ENCODE data around the gene LSM7.

Gene LSM7

DNA sequence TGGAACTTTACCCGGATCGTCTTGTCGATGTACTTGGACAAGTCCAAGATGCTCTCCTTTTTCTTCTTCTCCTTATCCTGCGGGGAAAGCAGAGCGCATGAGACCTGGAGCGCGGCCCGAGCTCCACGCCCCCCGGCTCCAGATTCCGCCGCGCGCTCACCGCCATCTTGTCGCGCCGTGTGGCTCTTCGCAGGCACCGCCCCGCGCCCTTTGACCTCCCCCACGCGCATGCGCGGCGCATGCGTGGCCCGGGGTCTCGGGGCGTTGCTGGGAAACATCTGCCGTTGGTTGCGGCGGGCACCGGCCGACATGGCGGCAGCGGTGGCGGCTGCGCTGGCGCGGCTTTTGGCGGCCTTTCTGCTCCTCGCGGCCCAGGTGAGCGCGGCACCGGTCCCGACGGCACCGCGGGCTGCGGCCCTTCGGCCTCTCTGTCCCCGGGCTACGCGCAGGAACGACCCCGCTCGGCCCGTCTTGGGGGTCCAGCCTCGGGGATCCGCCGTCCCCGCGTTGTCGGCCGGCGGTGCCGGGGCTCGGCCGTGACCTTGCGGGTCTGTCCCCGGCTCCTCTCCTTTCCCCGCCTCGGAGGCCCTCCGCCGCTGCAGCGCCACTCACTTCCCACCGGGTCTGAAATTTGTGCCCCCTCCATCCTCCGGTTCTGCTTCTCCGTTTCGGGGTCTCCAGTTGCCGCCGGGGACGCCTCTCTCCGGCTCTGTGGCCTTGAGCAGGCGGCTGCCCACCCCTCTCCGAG, at the start of gene LSM7, which contains the start of gene SPPL2B:
LSM7 (minus strand) TSS at position 186 of the 748 bp plus-strand sequence; CDS start at position 166, 20 bp downstream.
SPPL2B (plus strand) TSS at position 284 of the 748 bp plus-strand sequence; CDS start at position 310, 26 bp downstream.
- peak; percentile 71 to 72 for DNase-seq (ENCODE audit: low read depth in 2 of 2)

DNA sequence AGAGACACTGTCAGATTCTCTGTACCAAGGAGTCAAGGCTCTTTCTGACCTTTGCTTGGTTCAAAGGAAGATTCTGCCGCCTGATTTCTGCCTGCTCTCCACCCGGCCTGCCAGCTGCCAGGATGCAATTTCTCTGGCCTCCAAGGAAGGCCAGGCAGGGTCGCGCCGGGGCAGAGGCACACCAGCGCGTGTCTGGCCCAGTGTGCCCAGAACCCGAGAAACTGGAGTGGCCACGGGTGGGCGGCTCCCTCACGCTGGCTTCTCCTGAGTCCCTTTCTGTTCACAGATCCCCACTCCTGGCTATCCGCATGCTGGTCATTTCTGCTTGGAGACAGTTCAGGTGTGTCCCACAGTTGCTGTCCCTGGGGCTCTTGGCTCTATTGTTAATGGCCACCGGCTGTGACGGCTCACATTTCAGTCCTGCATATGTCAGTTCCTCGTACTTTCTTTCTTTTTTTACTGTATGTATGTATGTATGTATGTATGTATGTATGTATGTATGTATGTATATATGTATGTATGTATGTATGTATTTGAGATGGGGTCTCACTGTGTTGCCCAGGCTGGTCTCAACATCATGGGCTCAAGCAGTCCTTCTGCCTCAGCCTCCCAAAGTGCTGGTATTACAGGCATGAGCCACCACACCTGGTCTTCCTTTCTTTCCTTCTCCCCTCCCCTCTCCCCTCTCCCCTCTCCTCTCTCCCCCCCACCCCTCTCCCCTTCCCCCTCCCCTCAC, 48.6 kb upstream of the LSM7 start:
- DNase-seq (ENCODE audit: low read depth in 2 of 2): no peak

DNA sequence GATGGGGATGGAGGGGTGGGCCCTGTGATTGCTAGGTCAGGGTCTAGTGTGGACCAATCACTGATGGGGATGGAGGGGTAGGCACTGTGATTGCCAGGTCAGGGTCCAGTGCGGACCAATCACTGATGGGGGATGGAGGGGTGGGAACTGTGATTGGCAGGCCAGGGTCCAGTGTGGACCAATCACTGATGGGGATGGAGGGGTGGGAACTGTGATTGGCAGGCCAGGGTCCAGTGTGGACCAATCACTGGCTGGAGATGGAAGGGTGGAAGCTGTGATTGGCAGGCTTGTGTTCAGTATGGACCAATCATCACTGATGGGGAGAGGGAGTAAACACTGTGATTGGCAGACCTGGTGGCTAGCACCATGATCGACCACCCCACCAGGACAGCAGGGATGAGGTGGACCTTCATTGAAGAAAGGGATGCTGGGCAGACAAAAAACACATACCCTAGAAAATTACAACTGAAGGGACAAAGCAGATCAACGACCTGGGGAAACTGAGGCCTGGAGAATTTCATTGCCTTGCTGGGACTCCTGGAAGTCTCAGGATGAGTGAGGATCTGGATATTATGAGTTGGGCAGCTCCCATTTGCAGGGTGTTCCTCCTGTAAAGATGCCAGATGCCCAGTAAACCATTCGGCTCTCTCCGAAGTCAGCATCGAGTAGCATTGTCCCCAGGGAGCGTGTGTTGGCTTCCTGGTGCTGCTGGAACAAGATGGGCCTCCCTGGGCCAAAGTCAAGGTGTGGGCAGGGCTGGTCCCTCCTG, 47.2 kb upstream of the LSM7 start:
- DNase-seq (ENCODE audit: low read depth in 2 of 2): no peak

DNA sequence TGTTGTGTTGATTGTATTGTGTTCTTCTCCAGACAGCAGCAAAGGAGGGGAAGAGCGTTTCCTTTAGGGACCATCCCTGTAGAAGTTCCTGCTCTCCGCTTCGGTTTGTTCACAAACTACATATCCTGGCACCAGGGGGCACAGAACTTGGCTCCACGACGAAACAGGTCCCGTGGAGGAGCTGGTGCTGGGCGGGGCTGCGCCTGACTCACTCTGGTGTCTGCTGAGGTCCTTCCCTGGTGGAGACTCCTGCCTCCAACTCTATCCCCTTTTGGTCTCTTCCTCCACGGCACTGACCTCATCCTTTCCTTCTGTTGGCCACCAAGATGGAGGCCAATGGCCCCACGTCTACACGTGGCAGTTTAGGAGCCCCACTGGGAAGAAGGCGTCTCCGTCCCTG, 46.4 kb upstream of the LSM7 start:
- DNase-seq (ENCODE audit: low read depth in 2 of 2): no peak

DNA sequence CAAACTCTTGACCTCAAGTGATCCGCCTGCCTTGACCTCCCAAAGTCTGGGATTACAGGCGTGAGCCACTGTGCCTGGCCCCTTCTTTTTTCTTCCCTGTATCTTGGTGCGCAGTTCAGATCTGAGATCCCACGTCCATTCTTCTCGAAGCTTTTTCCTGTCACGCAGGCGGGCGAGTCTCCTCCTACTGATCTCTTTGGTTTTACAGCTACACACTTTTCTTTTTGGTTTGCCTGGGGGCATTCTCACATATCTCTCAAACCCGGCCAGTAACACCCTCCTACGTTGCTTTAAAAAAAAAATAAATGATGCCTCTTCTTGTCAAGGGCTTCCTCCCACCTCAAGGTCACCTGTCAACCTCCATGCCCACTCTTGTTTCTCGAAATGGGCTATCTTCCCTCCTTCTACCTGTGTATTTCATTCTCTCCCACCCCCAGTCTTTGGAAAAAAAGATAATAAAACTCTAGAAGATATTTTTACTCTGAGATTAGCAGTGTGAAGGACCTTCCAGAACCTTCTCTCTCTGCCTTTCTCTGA, 43.8 kb upstream of the LSM7 start:
- no peak for DNase-seq (ENCODE audit: low read depth in 2 of 2)

DNA sequence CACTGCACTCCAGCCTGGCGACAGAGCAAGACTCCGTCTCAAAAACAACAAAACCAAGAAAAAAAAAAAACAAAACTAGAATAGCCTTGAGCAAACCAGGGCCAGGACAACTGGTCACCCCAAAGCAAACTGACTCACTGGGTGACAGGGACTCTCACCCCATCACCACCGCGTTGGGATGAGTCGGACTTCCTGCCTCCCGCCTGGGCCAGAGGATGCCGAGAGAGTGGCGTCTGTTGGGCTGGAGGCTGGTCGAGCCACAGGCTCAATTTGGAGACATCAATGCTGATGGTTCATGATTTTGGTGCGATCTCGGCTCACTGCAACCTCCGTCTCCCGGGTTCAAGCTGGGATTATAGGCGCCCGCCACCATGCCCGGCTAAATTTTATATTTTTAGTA, 43.3 kb upstream of the LSM7 start:
- no peak for DNase-seq (ENCODE audit: low read depth in 2 of 2)

DNA sequence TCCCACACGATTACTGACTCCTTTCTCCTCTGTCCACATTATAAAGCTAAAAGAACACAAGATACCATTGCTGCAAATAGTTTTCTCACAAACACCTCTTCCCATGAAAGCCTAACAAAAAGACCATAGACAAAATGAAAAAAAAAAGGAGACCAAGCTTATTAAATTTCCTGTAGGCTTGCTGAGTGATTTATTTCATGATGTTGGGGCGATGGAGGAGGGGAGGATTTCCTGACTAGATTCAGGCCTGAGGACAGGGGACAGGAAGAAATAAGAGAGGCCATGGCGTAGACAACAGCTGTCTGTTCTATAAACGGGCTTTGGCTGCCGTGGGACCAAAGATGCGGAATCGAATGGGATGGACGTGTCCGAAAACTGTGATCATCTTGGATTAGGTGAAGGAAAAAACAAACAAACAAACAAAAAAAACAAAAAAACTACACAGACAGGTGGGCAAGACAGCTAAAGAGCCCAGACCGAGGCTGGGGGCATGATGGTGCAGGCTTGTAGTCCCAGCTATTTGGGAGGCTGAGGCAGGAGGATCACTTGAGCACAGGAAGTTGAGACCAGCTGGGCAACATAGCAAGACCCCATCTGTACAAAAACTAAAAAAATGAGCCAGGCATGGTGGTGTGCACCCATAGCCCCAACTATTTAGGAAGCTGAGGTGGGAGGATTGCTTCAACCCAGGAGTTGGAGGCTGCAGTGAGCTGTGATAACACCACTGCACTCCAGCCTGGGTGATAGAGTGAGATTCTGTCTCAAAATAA, 37.0 kb upstream of the LSM7 start:
- DNase-seq (ENCODE audit: low read depth in 2 of 2): no peak

DNA sequence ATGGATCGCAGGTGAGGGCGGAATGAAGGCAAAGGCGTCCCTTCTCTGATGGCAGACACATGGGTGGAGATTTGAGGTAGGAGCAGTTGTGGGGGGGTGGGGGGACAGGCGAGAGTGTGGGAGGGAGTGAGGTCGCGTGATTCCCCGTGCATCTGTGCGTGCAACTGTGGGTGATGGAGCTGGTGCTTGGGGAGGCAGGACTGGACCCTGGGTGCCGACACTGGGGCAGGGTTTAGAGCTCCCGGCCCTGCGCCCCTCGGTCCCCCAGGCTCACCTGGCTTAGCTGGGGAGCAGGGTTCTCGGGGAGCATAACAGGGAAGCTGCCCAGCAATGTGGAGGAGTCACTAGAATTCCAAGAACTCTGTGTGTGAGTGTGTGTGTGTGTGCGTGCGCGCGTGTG, 35.0 kb upstream of the LSM7 start:
- DNase-seq (ENCODE audit: low read depth in 2 of 2): no peak

DNA sequence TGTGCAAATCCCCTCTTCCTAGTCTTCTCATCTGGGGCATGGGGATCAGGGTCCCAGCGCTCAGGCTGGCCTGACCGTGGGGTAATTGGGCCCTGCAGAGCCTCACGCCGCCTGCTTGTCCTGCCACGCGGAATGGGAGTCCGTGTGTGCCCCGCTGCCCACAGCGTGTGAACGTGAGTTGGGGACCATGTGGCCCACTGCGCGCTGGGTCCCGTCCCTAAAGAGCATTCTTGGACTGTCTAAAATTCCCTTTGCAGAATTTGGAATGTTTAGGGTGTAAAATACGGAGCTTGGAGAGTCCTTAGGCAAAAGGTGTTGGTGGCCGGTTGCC, 34.5 kb upstream of the LSM7 start:
- no peak for DNase-seq (ENCODE audit: low read depth in 2 of 2)

DNA sequence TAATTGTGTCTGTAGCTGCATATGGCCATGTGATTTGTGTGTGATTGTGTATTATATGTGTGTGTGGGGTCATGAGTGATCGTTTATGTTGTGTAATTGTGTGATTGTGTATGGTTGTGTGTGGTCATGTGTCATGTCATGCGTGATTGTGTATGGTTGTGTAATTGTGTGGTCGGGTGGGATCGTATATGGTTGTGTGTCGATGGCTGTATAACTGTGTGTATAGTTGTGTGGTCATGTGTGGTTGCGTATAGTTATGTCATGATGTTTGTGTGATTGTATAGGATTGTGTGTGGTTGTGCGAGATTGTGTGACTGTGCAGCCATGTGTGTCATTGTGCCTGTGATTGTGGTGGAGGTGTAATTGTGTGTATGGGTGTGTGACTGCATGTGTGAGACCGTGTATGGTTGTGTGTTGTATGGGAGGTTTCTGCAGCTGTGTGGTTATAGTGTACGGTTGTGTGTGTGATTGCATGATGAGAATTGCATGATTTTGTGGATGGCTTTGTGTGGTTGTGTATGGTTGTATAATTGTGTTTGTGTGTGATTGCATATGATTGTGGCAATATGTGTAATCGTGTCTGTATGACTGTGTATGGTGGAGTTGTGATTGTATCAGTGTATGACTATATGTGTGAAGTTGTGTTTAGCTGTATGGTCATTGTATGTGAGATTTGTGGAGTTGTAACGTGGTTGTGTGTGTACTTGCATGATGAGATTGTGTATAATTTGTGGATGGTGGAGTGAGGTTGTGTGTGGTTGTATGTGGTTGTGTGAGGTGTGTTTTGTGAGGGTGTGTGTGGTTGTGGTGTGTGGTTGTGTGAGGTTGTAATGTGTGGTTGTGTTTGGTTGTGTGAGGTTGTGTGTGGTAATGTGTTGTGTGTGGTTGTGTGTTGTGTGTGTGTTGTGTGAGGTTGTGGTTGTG, 33.9 kb upstream of the LSM7 start:
- DNase-seq (ENCODE audit: low read depth in 2 of 2): no peak

DNA sequence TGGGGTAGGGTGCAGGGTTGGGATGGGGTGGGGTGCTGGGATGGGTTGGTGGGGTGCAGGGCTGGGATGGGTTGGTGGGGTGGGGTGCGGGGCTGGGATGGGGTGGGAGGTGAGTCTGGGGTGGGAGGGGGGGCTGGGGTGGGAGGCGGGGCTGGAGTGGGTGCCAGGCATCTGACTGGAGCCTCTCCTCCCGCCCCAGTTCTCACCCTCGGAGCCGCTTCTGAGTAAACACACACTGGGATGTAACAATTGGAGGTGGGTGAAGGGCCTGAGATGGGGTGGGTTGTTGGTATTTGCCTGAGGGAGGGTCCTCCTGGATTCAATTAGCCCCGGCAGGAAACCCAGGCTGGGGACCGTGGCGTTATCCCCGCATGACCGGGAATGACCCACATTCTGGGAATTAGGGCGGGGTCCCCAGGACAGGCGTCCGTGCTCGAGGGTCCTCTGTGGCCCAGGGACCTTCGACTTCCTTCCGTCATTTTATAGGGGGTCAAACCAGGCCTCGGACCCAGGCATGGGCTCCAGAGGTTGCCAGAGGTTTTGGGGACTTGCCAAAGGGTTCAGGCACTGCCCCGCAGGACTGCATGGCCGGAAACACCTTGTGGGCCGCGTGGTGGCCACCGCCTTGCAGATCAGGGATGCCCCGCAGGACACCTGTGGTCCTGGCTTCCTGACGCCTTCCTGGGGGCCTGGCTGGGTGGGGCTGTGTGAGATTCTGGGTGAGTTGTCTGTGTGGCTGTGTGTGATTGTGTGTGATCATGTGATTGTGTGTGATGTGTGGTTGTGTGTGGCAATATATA, 33.1 kb upstream of the LSM7 start:
- no peak for DNase-seq (ENCODE audit: low read depth in 2 of 2)

DNA sequence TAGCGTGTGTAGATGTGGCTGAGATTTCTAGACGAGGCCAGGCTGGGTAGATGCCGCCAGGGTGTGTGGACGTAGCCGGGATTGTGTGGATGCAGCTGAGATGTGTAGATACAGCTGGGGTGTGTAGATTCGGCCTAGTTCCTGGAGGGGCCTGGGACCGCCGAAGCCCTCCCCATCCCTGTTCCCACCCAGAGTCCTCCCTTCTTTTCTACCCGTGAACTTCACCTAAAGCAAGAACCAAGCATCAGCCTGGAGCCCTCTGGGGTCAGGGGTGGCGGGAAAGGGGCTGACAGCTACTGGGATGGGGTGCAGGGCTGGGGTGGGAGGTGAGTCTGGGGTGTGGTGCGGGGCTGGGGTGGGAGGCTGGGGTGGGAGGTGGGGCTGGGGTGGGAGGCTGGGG, 32.4 kb upstream of the LSM7 start:
- DNase-seq (ENCODE audit: low read depth in 2 of 2): no peak

DNA sequence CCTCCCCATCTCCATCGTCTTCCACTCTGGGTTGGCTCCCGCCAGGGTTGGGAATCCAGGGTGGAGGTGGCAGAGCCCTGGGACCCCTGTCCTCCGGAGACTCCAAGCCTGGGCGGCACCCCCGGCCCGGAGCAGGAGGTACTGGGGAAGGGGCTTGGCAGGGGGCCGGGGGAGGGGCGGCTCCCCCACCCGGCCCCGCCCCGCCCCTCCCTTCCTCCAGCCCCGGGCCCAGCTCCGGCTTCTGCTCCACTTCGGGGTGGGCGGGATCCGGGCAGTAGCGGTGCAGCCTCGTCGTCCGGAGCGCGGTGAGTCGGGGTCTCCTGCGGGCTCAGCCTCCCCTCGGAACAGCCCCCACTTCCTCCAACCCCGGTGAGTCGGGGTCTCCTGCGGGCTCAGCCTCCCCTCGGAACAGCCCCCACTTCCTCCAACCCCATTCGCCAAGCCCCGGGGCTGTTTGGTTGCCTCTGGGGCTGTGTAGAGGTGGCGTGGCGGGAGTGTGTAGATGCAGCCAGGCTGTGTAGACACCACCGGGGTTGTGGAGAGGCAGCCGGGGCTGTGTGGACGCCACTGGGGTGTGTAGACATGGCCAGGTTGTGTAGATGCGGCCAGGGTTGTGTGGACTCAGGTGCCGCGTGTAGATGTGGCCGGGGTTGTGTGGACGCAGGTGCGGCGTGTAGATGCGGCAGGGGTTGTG, 31.8 kb upstream of the LSM7 start, which contains the start of gene TMPRSS9:
TMPRSS9 (plus strand) TSS at position 274 of the 694 bp plus-strand sequence. CDS start 29,521 bp downstream, outside the sequence.
- DNase-seq (ENCODE audit: low read depth in 2 of 2): no peak

DNA sequence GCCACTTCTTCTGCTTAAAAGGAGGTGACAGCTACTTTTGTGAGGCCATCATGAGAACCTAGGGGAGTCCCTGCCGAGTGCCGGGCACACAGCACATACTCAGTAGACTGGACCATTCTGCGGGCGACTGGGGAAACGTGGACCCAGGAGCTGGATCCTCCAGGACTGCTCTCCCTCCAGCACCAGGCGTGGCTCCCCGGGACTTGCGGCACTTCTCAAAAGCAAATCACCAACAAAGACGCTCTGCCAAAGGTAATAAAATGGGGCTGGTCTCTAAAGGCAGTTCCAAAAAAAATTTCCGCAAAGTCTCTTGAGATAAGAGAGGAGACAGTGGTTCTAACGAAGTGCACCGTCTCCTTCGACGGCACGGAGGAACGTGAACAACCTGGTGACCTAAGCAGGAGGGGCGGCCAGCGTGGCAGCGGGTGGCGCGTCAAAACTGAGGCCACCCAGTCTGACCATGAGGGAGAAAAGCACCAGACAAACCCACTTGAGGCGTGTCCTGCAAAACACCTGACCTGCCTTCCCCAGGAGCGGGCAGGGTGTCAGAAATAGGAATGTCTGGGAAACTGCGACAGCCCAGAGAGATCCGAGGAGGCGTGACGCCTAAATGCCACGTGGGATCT, 30.3 kb upstream of the LSM7 start:
- no peak for DNase-seq (ENCODE audit: low read depth in 2 of 2)

DNA sequence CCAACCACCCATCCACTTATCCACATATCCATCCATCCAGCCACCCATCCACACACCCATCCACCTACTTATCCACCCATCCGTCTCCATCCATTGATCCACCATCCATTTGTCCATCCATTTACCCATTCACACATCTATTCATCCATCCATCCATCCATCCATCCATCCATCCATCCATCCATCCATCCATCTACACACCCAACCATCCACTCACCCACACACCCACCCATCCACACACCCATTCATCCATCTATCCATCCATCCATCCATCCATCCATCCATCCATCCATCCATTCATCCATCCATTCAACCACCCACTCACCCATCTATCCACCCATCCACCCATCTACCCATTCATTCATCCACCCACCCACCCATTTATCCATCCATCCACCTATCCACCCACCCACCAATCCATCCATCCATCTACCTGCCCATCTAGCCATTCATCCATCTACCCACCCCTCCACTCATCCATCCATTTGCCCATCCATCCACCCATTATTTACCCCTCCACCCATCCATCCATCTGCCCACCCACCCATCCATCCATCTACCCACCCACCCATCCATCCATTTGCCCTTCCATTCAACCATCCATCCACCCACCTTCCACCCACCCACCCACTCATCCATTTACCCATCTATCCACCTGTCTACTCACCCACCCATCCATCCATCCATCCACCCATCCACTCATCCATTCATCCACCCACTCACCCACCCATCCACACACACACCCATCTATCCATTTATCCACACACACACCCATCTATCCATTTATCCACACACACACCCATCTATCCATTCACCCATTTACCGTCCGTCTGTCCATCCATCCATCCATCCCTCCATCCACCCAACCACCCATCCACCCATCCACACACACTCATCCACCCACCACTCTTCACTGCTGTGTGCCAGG, 29.2 kb upstream of the LSM7 start:
- DNase-seq (ENCODE audit: low read depth in 2 of 2): no peak

DNA sequence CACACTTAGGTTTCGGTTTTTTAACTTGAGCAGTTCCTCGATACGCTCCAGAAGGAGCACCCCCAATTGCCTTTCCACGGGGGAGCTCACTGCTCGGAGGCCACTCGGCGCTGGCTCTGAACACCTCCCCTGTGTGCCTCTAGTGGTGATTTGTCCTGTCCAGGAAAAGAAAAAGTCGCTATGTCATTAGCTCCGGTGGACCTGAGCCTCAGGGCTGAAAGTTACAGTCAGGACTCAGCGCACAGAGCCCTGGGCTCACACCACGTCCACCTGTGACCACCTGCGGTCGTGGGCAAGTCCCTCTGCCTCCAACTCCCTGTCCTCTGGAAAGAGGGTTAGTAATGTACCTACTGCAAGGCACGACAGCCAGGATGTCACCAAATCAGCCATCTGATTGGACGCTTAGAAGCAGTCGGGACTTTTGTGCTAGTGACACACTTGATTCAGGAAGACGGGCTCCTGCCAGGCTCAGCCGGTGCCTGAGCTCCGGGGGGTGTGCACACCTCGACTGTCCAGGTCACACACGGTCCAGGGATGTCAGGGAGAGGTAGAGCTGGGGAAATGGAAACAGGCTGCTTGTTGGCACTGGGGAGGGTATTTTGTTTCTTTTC, 27.8 kb upstream of the LSM7 start:
- no peak for DNase-seq (ENCODE audit: low read depth in 2 of 2)

All from fibroblast of skin of left quadriceps (primary cell).